Adrenal gland (tissue), 5 donors: ENCODE results near the gene DCX.

ENCODE experiments used
- POLR2A ChIP-seq, 2 donors: fragments of 450-650 bp; IDR thresholded peaks; one replicate each; pipeline ENCODE4 v1.6.1; 2017; ENCODE audit warnings: antibody characterized with exemption in 2 of 2, mild to moderate bottlenecking in 2 of 2, moderate library complexity in 1 of 2
- TF ChIP-seq, protein P1 (sequence below), 6 experiments: fragments of 450-650 bp in 4 of 6; fragments of 200-600 bp in 2 of 6; sonication (generic) in 1 of 6; IDR thresholded peaks; 1 replicate in 5 of 6; 2 replicates in 1 of 6; pipeline versions ENCODE4 v1.5.1 to v1.8.0; 2016 to 2021; ENCODE audit warnings: antibody characterized with exemption in 6 of 6, mild to moderate bottlenecking in 2 of 6, moderate library complexity in 1 of 6
- donor health status: DM: no; HTN: no; CAD: no.

DNA sequence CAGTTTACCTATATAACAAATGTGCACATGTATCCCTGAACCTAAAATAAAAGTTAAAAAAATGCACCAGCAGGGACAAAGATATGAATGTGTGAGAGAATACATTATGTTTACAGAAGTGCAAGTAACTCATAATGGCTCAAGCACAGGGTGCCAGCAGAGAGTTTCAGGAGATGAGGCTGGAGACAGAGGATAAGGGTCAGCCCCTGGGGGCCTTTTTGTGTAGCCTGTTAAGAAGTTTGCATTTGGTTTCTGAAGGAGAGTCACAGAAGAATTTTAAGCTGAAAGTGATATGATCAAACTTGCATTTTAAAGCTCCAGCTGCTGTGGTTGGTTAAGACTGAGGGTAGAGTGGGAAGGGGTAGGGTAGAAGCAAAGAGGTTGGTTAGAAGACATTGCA lies 93.1 kb downstream of the DCX start:
- TF ChIP-seq, protein P1, sequence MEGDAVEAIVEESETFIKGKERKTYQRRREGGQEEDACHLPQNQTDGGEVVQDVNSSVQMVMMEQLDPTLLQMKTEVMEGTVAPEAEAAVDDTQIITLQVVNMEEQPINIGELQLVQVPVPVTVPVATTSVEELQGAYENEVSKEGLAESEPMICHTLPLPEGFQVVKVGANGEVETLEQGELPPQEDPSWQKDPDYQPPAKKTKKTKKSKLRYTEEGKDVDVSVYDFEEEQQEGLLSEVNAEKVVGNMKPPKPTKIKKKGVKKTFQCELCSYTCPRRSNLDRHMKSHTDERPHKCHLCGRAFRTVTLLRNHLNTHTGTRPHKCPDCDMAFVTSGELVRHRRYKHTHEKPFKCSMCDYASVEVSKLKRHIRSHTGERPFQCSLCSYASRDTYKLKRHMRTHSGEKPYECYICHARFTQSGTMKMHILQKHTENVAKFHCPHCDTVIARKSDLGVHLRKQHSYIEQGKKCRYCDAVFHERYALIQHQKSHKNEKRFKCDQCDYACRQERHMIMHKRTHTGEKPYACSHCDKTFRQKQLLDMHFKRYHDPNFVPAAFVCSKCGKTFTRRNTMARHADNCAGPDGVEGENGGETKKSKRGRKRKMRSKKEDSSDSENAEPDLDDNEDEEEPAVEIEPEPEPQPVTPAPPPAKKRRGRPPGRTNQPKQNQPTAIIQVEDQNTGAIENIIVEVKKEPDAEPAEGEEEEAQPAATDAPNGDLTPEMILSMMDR (IDR thresholded peaks at IDR 0.05): no peak
- no peak for TF ChIP-seq POLR2A (IDR thresholded peaks at IDR 0.05)
